SH-SY5Y (cell line): Measurements from ENCODE around the gene ARHGEF25.

ENCODE experiments used
- GATA2 ChIP-seq: IDR thresholded peaks from 2 replicates; pipeline ENCODE4 v1.6.1; 2011; ENCODE audit warnings: mild to moderate bottlenecking, low read depth, low read length
- GATA3 ChIP-seq: IDR thresholded peaks from 2 replicates; pipeline ENCODE4 v1.6.1; 2011; ENCODE audit warnings: low read depth, mild to moderate bottlenecking, low read length, moderate library complexity

DNA sequence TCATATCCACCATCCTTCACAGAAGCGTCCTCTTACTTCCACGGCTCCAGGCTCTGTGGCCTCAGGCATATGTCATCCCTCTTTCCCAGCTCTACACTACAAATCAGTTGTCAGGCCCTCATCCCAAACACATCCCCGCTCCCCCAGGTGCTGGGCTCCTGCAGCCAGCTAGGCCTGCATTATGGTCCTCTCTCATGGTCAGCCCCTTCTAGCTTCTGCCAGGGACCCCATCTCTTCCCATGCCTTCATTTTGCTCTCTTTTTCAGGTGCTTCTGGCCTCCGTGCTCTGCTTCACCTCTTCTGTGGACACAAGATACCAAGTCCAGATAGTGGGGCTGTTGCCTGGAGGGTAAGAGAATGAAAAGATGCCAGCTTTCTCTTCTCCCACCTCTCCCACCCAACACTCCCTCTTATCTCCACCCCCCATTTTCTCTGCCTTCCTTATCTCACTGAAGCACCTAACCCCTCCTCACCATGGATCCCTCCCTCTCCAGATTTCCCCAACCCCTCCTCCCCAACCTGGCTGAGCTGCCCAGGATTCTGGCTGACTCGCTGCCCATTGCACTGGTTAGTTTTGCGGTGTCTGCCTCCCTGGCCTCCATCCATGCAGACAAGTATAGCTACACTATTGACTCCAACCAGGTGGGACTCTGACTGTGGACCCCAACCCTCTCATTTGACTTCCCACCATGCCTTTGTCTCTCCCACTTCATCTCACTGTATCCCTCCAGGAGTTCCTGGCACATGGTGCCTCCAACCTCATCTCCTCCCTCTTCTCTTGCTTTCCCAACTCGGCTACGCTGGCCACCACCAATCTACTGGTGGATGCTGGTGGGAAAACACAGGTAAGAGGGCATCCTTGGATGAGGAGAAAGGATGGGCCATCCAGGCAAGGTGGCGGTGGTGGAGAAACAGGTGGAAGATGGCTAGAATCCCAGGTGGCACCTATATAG, 11.3 kb downstream of the ARHGEF25 start:
- TF ChIP-seq GATA2 (no peak), GATA3 (no peak)
